SK-N-MC (cell line): ENCODE data around the gene POR.

Experiments used
- EZH2 ChIP-seq: fragments of 200-600 bp; sonication (generic); IDR thresholded peaks from one replicate; pipeline ENCODE4 v1.6.1; 2017; ENCODE audit warnings: antibody characterized with exemption
- POLR2AphosphoS5 ChIP-seq: IDR thresholded peaks from 2 replicates; pipeline ENCODE4 v1.6.1; 2012; ENCODE audit warnings: mild to moderate bottlenecking, low read depth, low read length, borderline replicate concordance

- TF ChIP-seq EZH2 (no peak), POLR2AphosphoS5 (no peak)
These were observed 22.2 kb upstream of the POR start for GRCh38 chr7:75892634-75893272.
